Left renal cortex interstitium (tissue), 4 donors: ENCODE results near the gene EEFSEC. TPM values are rescaled to one million over a fixed set of nuclear protein-coding genes. Genes with fewer than 3 reads are reported as not detected.
A peak's percentile ranks its signal among the peaks of the same experiment; 100 is the strongest.
"Not testable (repeated sequence)": the region's sequence is repeated elsewhere in the genome, so short reads cannot be mapped to it uniquely, and the experiment has no call there.

Source experiments
- DNase-seq, 4 donors: peaks; one replicate each; pipeline ENCODE4 v3.0.0-alpha.2; 2013; ENCODE audit warnings: low read depth in 4 of 4, low spot score in 2 of 4, missing footprints in 1 of 4
- polyA plus RNA-seq, 4 donors: library from polyadenylated mRNA; unstranded; fragments of 120-200 nt; gene quantifications; one replicate each; pipeline ENCODE4 v1.2.1, GENCODE V29; 2013; ENCODE audit not compliant: insufficient read length in 4 of 4

The EEFSEC gene
- polyA plus RNA-seq, 4 donors, result 21.7 to 29.8 (median 25.5) TPM

DNA sequence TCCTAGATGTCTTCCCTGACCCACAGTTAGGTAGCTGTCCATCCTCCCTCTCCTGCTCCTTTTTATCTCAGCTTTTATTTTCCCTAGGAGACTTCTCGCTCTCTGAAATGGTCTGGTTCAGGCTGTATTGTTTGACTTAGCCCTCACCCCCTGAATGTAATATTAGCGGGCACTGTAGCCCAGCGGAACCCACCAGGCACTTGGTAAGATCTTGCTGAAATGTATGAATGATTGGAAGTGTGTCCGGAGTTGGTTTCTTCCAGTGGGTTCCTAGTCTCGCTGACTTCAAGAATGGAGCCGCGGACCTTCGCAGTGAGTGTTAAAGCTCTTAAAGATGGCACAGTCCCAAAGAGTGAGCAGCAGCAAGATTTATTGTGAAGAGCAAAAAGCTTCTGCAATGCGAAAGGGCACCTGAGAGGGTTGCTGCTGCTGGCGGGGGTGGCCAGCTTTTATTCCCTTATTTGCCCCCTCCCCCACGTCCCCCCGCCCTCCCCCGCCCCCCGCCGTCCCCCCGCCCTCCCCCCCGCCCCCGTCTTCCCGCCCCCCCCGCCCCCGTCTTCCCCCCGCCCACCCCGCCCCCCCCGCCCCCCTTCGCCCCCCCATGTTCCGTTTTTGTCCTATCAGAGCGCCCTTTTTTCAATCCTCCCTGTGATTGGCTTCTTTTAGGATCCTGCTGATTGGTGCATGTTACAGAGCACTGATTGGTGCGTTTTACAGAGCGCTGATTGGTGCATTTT is 694 bp upstream of the EEFSEC start:
- DNase-seq, result no peak

- DNase-seq, result not testable (repeated sequence)
Observed at GRCh38 chr3:128154354-128154753, 1.1 kb downstream of the EEFSEC start.

- no peak for DNase-seq
Observed at GRCh38 chr3:128155616-128156360, 2.5 kb downstream of the EEFSEC start.

DNA sequence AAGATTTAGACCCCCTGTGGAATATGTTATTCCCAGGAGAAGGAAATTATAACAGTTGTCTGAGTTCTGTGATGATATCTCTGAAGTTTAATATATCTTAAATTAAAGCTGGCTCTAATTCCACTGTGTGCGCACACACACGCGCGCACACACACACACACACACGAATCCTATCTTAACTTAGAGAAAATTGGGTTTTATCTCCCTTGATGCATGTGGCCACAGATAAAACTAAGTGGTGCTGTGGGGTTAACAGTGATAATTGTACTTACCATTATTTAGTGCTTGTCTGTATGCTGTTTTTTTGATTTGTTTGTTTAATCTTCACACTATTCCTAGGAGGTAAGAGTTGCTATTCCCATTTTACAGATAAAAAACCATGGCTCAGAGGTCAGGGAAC is 7.4 kb downstream of the EEFSEC start:
- no peak for DNase-seq

DNA sequence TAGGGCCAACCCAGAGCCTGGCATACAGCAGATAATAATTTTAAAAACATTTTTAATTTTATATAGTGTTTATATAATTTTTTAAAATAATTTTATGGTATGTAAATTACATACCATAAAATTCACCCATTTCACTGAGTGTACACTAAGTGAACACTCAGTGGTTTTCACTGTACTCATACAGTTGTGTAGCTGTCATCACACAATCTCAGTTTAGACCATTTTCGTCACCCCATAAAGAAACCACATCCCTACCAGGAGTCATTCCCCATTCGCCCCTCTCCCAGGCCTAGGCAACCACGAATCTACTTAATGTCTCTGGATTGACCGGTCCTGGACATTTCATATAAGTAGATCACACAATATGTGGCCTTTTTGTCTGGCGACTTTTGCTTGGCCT is 10.2 kb downstream of the EEFSEC start:
- no peak for DNase-seq

- DNase-seq, result no peak
Observed at GRCh38 chr3:128166971-128167453, 13.7 kb downstream of the EEFSEC start.

- no peak for DNase-seq
Observed at GRCh38 chr3:128167646-128167972, 14.3 kb downstream of the EEFSEC start.

DNA sequence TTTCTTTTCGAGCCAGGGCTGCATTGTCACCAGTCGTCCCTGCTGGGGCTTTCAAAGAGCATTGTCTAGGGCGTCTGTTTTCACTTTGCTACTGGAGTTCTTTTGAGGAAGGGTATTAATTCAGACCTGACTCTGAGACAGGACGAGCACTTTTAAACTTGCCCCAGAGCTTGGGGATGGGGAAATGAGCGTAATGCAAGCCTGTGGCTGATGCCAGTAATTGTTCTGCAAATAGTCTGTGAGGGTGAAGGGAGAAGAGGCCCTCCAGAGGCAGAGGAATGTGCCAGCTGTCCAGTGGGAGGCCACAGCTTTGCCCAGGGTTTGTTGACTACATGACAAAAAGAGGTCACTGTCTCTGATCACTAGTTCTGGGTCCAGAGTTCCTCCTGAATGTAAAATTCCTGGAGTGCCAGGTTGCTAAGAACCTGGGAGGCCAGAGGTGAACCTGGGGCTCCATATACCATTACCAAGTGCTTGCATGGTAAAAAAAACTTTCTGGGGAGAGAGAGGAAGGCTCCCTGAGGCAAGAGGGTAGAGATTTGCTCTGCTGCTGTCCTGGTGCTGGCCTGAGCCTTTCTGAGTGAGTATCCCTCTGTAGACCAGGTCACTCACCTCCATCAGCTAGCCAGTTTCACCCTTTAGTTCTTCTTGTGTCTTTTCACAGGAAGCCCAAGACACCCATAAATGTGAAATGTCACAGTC is 14.8 kb downstream of the EEFSEC start:
- DNase-seq, result no peak

DNA sequence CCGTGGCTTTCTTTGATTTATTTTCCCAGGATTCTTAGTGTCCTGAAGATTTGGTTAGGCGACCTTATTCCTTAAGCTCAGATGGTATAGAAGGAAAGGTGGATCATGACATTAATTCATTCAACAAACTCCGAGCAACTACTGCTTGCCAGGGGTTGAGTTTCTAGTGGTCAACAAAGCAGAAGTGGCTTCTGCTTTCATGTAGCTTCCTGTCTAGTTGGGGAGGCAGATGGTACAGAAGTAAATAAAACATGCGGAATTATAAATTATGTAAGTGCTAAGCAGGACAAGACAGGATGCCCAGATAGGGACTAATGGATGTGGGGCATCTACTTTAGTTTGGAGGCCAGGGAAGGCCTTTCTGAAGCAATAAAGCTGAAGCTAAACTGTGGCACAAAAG is 15.6 kb downstream of the EEFSEC start:
- DNase-seq, result no peak

DNA sequence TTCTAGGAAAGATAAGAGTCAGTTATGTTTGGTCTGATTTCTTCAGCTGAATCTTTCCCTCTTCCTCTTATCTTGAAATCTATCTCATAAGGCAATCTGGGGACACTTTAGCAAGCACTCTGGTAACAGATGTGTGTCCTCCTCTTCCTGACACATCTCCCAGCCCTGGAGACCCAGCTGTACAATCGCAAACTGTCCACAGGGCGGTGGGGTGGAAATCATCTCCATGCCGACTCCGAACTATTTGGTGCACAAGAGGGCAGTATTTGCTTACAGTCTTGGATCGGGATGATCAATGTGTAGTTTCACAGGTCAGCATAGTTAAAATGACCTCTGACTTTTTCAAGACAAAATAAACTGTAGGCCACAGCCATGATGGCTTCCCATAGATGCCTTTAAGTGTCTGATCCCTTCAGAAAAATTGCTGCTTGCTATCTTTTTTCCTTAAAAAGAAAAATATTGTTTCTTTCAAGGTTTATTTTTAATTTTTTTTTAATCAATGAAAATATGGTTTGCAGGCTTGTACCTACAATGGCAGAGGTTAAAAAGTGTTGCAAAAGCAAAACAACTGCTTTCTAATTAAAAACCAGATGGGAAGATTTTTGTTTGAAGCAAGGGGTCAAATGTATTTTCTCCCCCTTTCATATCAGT is 17.7 kb downstream of the EEFSEC start:
- peak; percentile 58 to 79 (median 66) for DNase-seq

DNA sequence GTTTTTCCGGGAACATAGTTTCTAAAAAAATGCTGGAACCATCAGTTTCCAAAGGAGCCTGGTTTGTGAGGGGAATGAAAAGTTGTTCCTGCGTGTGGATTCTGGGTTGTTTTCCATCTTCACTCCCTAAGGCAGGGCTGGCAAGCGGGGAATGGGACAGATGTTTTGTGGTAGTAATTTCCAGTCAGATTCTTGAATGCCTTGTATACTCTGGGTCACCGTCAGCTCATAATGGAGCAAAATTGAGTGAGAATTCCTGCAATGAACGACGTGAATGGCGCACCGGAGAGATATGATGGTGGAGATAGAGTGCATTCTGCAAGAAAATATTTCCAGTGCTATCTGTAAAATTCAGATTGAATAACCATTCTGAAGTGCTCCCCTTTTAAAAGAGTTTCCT is 19.9 kb downstream of the EEFSEC start:
- DNase-seq, result no peak

- DNase-seq, result no peak
Observed at GRCh38 chr3:128173849-128174248, 20.6 kb downstream of the EEFSEC start.

- no peak for DNase-seq
Observed at GRCh38 chr3:128174675-128175590, 21.7 kb downstream of the EEFSEC start.

DNA sequence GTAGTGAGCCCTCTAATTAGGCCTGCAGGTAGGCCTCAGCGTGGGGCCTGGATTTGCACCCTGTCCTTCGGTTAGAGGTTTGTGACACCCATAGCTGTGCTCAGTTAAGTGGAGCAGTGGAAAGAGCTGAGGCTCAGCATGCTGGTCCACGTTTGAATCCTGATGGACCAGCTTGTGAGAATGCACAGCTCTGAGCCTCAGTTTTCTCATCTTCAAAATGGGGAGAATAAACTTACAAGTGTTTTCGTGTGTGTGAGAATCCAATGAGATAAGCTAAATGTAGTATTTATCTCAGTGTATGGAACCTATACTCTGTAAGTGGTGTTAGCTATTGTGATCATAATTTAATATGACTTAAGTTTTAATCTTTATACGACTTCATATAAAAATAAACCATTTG is 22.5 kb downstream of the EEFSEC start:
- DNase-seq, result no peak

- no peak for DNase-seq
Observed at GRCh38 chr3:128176276-128176833, 23.1 kb downstream of the EEFSEC start.

DNA sequence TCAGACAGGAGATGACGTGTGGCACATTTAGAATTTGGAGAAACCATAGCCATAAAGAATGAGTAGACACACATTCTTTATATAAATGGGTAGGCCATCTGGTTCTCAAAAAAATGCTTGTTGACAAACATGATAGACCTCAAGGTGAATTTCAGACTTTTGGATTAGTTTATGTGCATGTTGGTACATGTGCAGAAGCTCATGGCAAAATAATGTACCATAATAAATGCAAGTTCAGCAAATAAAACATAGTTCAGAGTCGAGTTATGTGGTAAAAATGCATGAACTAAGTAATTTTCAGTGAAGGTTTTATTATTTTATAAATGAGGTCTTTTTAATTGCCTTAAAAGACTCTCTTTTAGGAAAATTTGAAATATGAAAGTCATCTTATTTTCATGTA is 24.6 kb downstream of the EEFSEC start:
- DNase-seq, result no peak

DNA sequence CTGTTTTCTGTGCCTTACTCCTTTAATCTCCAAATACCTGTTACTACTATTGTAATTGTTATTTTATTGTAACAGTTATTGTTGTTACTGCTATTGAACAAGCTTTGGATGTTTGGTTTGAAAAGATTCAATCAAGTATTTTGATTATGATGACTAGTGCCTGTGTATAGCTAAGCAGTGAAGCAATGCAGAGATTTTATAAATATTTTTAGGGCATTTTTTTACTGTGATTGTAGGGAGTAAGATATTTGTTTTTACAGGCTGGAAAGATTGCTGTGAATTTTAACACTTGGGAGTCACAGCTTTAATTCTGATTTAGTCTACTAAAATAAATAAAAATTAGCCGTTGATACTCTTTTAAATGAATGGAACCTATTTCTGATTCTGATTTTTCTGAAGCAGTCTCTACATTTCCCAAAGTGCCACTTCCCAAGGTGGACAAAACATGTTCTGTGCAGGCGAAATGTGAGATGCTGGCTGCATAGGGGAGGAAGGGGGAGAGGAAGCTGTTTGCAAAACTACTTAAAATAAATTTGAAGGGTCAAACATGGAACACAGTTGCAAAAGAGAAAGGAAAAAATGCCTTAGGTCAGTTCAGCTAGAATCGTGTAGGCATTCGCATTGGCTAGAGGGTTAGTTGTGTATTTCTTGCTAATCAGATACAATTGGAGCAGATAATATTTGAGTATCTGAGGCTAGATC is 25.7 kb downstream of the EEFSEC start:
- DNase-seq, result no peak

DNA sequence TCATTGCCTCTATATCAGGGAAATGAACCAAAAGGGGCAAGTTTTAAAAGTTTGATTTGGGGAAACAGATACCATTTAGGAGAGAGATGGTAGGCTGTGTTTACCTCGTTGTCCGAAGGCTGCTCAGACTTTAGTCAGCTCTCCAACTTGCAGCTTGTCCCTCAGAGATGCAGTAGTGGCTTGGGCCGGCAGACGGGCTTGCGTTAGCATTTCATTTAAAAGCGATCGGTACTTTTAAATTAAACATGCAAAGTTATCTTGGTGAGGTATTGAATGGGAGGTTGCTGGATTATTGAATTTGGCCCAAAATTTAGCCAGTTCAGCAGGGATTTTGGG is 26.2 kb downstream of the EEFSEC start:
- DNase-seq, result no peak

DNA sequence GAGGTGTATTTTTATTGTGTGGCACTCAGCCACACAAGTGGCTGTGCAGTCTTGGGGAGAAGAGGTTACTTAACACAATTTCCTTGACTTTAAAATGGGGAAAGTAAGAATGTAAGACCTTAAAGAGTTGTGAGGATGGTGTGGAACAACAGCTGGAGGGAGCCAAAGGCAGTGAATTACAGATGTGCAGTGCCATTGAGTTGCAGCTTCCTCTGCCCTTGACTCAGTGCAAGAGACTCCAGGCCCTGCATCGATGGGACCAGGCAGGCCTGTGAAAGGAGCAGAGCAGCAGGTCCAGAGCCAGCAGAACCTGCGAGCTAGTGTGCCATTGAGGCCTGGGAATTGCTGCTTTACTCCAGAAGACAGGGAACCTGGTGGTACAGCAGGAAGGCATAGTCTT is 27.2 kb downstream of the EEFSEC start:
- DNase-seq, result no peak
